Thoracic aorta endothelial cell (primary cell): ENCODE measurements around the gene NDUFS3. TPM values are rescaled to one million over a fixed set of nuclear protein-coding genes. Genes with fewer than 3 reads are reported as not detected.

Experiments
- small RNA-seq: library from RNA; depleted of rRNA; stranded (forward); fragments of <200 nt; gene quantifications from one replicate; pipeline ENCODE3, GENCODE V24; 2012
- total RNA-seq: library from RNA; depleted of rRNA; stranded (reverse); fragments of >200 nt; gene quantifications from 2 replicates; pipeline ENCODE4 v1.2.3, GENCODE V29; 2012

NDUFS3 gene
- total RNA-seq = 68.4 and 73.0 TPM in 2 replicates

GRCh38 chr11:47578524-47579494 lies at the start of gene NDUFS3, which contains the start of gene KBTBD4:
NDUFS3 (plus strand) TSS chr11:47579074; CDS start chr11:47579092, 18 bp downstream.
KBTBD4 (minus strand) TSS chr11:47578970; CDS start chr11:47578951, 19 bp downstream.

GRCh38 chr11:47552566-47553405 lies 26.1 kb upstream of the NDUFS3 start, which contains the start of gene CELF1:
CELF1 (minus strand) TSS chr11:47553132; CDS start chr11:47499523, 53,609 bp downstream.

GRCh38 chr11:47565340-47566148 lies 13.3 kb upstream of the NDUFS3 start, which contains the start of gene PTPMT1:
PTPMT1 (plus strand) TSS chr11:47565599; CDS start chr11:47565623, 24 bp downstream.

GRCh38 chr11:47586098-47586855 lies 7.4 kb downstream of the NDUFS3 start, which contains the start of gene FAM180B:
FAM180B (plus strand) TSS chr11:47586678; CDS start chr11:47586769, 91 bp downstream.

GRCh38 chr11:47593934-47594855 lies 15.3 kb downstream of the NDUFS3 start, which contains the start of gene C1QTNF4:
C1QTNF4 (minus strand) TSS chr11:47594411; CDS start chr11:47590810, 3,601 bp downstream.

Small RNA genes within 50 kb of the gene (small RNA-seq; reads per million reads assigned to genes)
- gene RN7SL652P (not detected), gene RNU5E-10P (not detected)

Other genes with a start within 250 kb of the NDUFS3 start
- gene MYBPC3, start 226.4 kb upstream of the NDUFS3 start, total RNA-seq = not detected in 2 replicates
- gene SPI1, start 200.5 kb upstream of the NDUFS3 start, total RNA-seq = not detected in 2 replicates
- 49.7 and 51.1 TPM in 2 replicates for gene SLC39A13, start 170.5 kb upstream of the NDUFS3 start, total RNA-seq
- gene PSMC3, start 152.6 kb upstream of the NDUFS3 start, total RNA-seq = 165 and 178 TPM in 2 replicates
- gene RAPSN, start 129.9 kb upstream of the NDUFS3 start, total RNA-seq = 0.07 and 0.13 TPM in 2 replicates
- 145 and 147 TPM in 2 replicates for gene CELF1, start 25.9 kb upstream of the NDUFS3 start, total RNA-seq
- gene PTPMT1, start 13.5 kb upstream of the NDUFS3 start, total RNA-seq = 66.2 and 78.3 TPM in 2 replicates
- 21.4 and 27.5 TPM in 2 replicates for gene KBTBD4, start 104 bp upstream of the NDUFS3 start, total RNA-seq
- gene FAM180B, start 7.6 kb downstream of the NDUFS3 start, total RNA-seq = not detected in 2 replicates
- gene C1QTNF4, start 15.3 kb downstream of the NDUFS3 start, total RNA-seq = 0.27 and 0.43 TPM in 2 replicates
- 114 and 118 TPM in 2 replicates for gene MTCH2, start 63.5 kb downstream of the NDUFS3 start, total RNA-seq
- 0.07 TPM in 1 of 2 replicates, not detected in the other for gene AGBL2, start 136.3 kb downstream of the NDUFS3 start, total RNA-seq
- 142 and 149 TPM in 2 replicates for gene FNBP4, start 188.3 kb downstream of the NDUFS3 start, total RNA-seq